NT2/D1 (cell line): ENCODE measurements around the gene NIM1K.
"Not testable (repeated sequence)": the region's sequence is repeated elsewhere in the genome, so short reads cannot be mapped to it uniquely, and the experiment has no call there.

Experiments used
- DNase-seq: peaks from one replicate; pipeline ENCODE4 v3.0.0-alpha.2; 2011; ENCODE audit warnings: low read depth, low spot score
- H3K27me3 ChIP-seq: 2 replicates; pipeline ENCODE4 v1.6.0; 2011; ENCODE audit warnings: mild to moderate bottlenecking; ENCODE audit not compliant: insufficient read length, insufficient read depth
- H3K36me3 ChIP-seq: 2 replicates; pipeline ENCODE4 v1.6.1; 2011; ENCODE audit warnings: mild to moderate bottlenecking, low read length, mixed read lengths; ENCODE audit not compliant: insufficient read depth, insufficient read length
- H3K4me1 ChIP-seq: 2 replicates; pipeline ENCODE4 v1.5.1; 2011; ENCODE audit not compliant: insufficient read depth, insufficient read length
- H3K4me3 ChIP-seq: 2 replicates; pipeline ENCODE4 v1.5.1; 2011; ENCODE audit warnings: low read depth; ENCODE audit not compliant: insufficient read length
- H3K9ac ChIP-seq: 2 replicates; pipeline ENCODE4 v1.6.0; 2011; ENCODE audit warnings: low read depth; ENCODE audit not compliant: insufficient read length
- H3K9me3 ChIP-seq: 2 replicates; pipeline ENCODE4 v1.5.1; 2011; ENCODE audit warnings: mild to moderate bottlenecking, low read length; ENCODE audit not compliant: insufficient read depth
- SUZ12 ChIP-seq: IDR thresholded peaks from 2 replicates; pipeline ENCODE4 v1.6.1; 2011; ENCODE audit not compliant: insufficient read length, insufficient read depth; ENCODE audit errors: extremely low read depth
- YY1 ChIP-seq: IDR thresholded peaks from 2 replicates; pipeline ENCODE4 v1.6.1; 2011; ENCODE audit not compliant: insufficient read length, insufficient read depth
- ZNF274 ChIP-seq: IDR thresholded peaks from 2 replicates; pipeline ENCODE4 v1.6.1; 2011; ENCODE audit warnings: mild to moderate bottlenecking, low read depth, low read length

The NIM1K gene

GRCh38 chr5:43152946-43153345 is 39.1 kb upstream of the NIM1K start:
- H3K27me3 ChIP-seq, result no peaks in the 10 kb centered on the region
- no peak overlapping the region for H3K4me3 ChIP-seq
- no peaks in the 10 kb centered on the region for H3K9me3 ChIP-seq
- peaks cover 37% of the 10 kb centered on the region for H3K36me3 ChIP-seq
- H3K9ac ChIP-seq, result no peak overlapping the region
- H3K4me1 ChIP-seq, result peaks cover 7% of the 10 kb centered on the region
- no peak for TF ChIP-seq YY1
- no peak for TF ChIP-seq ZNF274
- no peak for TF ChIP-seq SUZ12
- DNase-seq, result no peak

GRCh38 chr5:43154469-43154868 is 37.6 kb upstream of the NIM1K start:
- no peak for DNase-seq
- Histone ChIP-seq H3K27me3 (no peaks in the 10 kb centered on the region), H3K36me3 (peaks cover 41% of the 10 kb centered on the region), H3K4me3 (no peak overlapping the region), H3K9ac (no peak overlapping the region), H3K4me1 (peaks cover 7% of the 10 kb centered on the region), H3K9me3 (no peaks in the 10 kb centered on the region)
- no peak for TF ChIP-seq SUZ12
- no peak for TF ChIP-seq ZNF274
- TF ChIP-seq YY1, result no peak

GRCh38 chr5:43155394-43156096 is 36.5 kb upstream of the NIM1K start:
- Histone ChIP-seq H3K9ac (no peak overlapping the region), H3K27me3 (no peaks in the 10 kb centered on the region), H3K9me3 (no peaks in the 10 kb centered on the region), H3K4me3 (no peak overlapping the region), H3K36me3 (peaks cover 38% of the 10 kb centered on the region), H3K4me1 (peaks cover 7% of the 10 kb centered on the region)
- TF ChIP-seq ZNF274 (no peak), SUZ12 (no peak), YY1 (no peak)
- DNase-seq, result no peak

- Histone ChIP-seq H3K36me3 (peaks cover 39% of the 10 kb centered on the region), H3K9ac (no peak overlapping the region), H3K27me3 (no peaks in the 10 kb centered on the region), H3K4me3 (no peak overlapping the region), H3K4me1 (peaks cover 7% of the 10 kb centered on the region), H3K9me3 (no peaks in the 10 kb centered on the region)
- TF ChIP-seq ZNF274 (no peak), SUZ12 (no peak), YY1 (no peak)
- DNase-seq, result no peak
Measured at GRCh38 chr5:43156388-43156787, 35.6 kb upstream of the NIM1K start.

- H3K36me3 ChIP-seq, result peaks cover 39% of the 10 kb centered on the region
- no peak for DNase-seq
- no peaks in the 10 kb centered on the region for H3K27me3 ChIP-seq
- H3K9me3 ChIP-seq, result no peaks in the 10 kb centered on the region
- no peak for TF ChIP-seq YY1
- peaks cover 7% of the 10 kb centered on the region for H3K4me1 ChIP-seq
- H3K4me3 ChIP-seq, result no peak overlapping the region
- H3K9ac ChIP-seq, result no peak overlapping the region
Measured at GRCh38 chr5:43157068-43157467, 35.0 kb upstream of the NIM1K start.

- DNase-seq, result no peak
- Histone ChIP-seq H3K9ac (no peak overlapping the region), H3K36me3 (peaks cover 50% of the 10 kb centered on the region), H3K4me3 (no peak overlapping the region), H3K9me3 (no peaks in the 10 kb centered on the region), H3K27me3 (no peaks in the 10 kb centered on the region), H3K4me1 (no peaks in the 10 kb centered on the region)
- TF ChIP-seq SUZ12 (no peak), ZNF274 (no peak), YY1 (no peak)
Measured at GRCh38 chr5:43161244-43161643, 30.8 kb upstream of the NIM1K start.

- not testable (repeated sequence) for H3K9me3 ChIP-seq, DNase-seq, H3K4me1 ChIP-seq, H3K4me3 ChIP-seq, H3K9ac ChIP-seq, H3K27me3 ChIP-seq
- H3K36me3 ChIP-seq, result peaks cover 63% of the 10 kb centered on the region
Measured at GRCh38 chr5:43164801-43165200, 27.2 kb upstream of the NIM1K start.

GRCh38 chr5:43165323-43165722 is 26.7 kb upstream of the NIM1K start:
- no peak overlapping the region for H3K4me3 ChIP-seq
- TF ChIP-seq SUZ12 (no peak), YY1 (no peak), ZNF274 (no peak)
- H3K27me3 ChIP-seq, result no peaks in the 10 kb centered on the region
- no peaks in the 10 kb centered on the region for H3K4me1 ChIP-seq
- no peaks in the 10 kb centered on the region for H3K9me3 ChIP-seq
- no peak overlapping the region for H3K9ac ChIP-seq
- DNase-seq, result no peak
- H3K36me3 ChIP-seq, result peaks cover 64% of the 10 kb centered on the region
